OCI-LY1 (cell line): ENCODE measurements around the gene SEC14L1.

Source experiments
- CTCF ChIP-seq: fragments of 200-600 bp; sonication (generic), shearing (Covaris generic); IDR thresholded peaks from 2 replicates; pipeline ENCODE4 v1.5.1; 2017; ENCODE audit warnings: mild to moderate bottlenecking, antibody characterized with exemption, low read length, moderate library complexity, mixed read lengths
- EZH2 ChIP-seq: fragments of 200-600 bp; sonication (generic), shearing (Covaris generic); IDR thresholded peaks from 2 replicates; pipeline ENCODE4 v1.8.0; 2017; ENCODE audit warnings: borderline replicate concordance, mixed run types, mild to moderate bottlenecking, antibody characterized with exemption, low read length, moderate library complexity, mixed read lengths

GRCh38 chr17:77143306-77143705 is 2.5 kb downstream of the SEC14L1 start:
- no peak for TF ChIP-seq EZH2
- no peak for TF ChIP-seq CTCF
